ENCODE results near the gene ITGB3.

The ITGB3 gene

GRCh38 chr17:47237841-47238240, 15.8 kb upstream of the ITGB3 start:
- no peaks in the 10 kb centered on the region for H3K36me3 ChIP-seq (ENCODE audit: insufficient read depth, low read length)

GRCh38 chr17:47238321-47239010, 15.2 kb upstream of the ITGB3 start:
- H3K4me3 ChIP-seq (ENCODE audit: low read depth in 1 of 2, low read length in 2 of 2): no peak overlapping the region
- no peak overlapping the region for H3K9ac ChIP-seq (ENCODE audit: low read length)
- H3K36me3 ChIP-seq (ENCODE audit: insufficient read depth, low read length): no peaks in the 10 kb centered on the region
- H3K4me1 ChIP-seq (ENCODE audit: insufficient read depth, low read length): peaks cover 16% of the 10 kb centered on the region
- H3K27me3 ChIP-seq (ENCODE audit: control insufficient read depth in 1 of 2, insufficient read depth in 2 of 2, low read length in 2 of 2): no peaks in the 10 kb centered on the region
- no peaks in the 10 kb centered on the region for H3K9me3 ChIP-seq (ENCODE audit: low read length)
- no peak overlapping the region for H3K27ac ChIP-seq (ENCODE audit: low read depth, low read length)

More at GRCh38 chr17:47237841-47238240, 15.8 kb upstream of the ITGB3 start:
- Histone ChIP-seq H3K9me3 (ENCODE audit: low read length) (no peaks in the 10 kb centered on the region), H3K9ac (ENCODE audit: low read length) (no peak overlapping the region), H3K4me3 (ENCODE audit: low read depth in 1 of 2, low read length in 2 of 2) (no peak overlapping the region), H3K27me3 (ENCODE audit: control insufficient read depth in 1 of 2, insufficient read depth in 2 of 2, low read length in 2 of 2) (no peaks in the 10 kb centered on the region), H3K27ac (ENCODE audit: low read depth, low read length) (no peak overlapping the region), H3K4me1 (ENCODE audit: insufficient read depth, low read length) (peaks cover 16% of the 10 kb centered on the region)

- peak overlapping the region; percentile 44 for H3K27ac ChIP-seq (ENCODE audit: low read depth, low read length)
- H3K4me3 ChIP-seq (ENCODE audit: low read depth in 1 of 2, low read length in 2 of 2): no peak overlapping the region
- no peaks in the 10 kb centered on the region for H3K36me3 ChIP-seq (ENCODE audit: insufficient read depth, low read length)
- no peaks in the 10 kb centered on the region for H3K9me3 ChIP-seq (ENCODE audit: low read length)
- no peak overlapping the region for H3K9ac ChIP-seq (ENCODE audit: low read length)
- H3K4me1 ChIP-seq (ENCODE audit: insufficient read depth, low read length): peaks cover 21% of the 10 kb centered on the region
- no peaks in the 10 kb centered on the region for H3K27me3 ChIP-seq (ENCODE audit: control insufficient read depth in 1 of 2, insufficient read depth in 2 of 2, low read length in 2 of 2)
These were observed 14.0 kb upstream of the ITGB3 start for GRCh38 chr17:47239619-47239966.

GRCh38 chr17:47239967-47240651, 13.5 kb upstream of the ITGB3 start:
- Histone ChIP-seq H3K27me3 (ENCODE audit: control insufficient read depth in 1 of 2, insufficient read depth in 2 of 2, low read length in 2 of 2) (no peaks in the 10 kb centered on the region), H3K4me1 (ENCODE audit: insufficient read depth, low read length) (peaks cover 21% of the 10 kb centered on the region), H3K36me3 (ENCODE audit: insufficient read depth, low read length) (no peaks in the 10 kb centered on the region), H3K4me3 (ENCODE audit: low read depth in 1 of 2, low read length in 2 of 2) (no peak overlapping the region), H3K27ac (ENCODE audit: low read depth, low read length) (peak overlapping the region; percentile 44), H3K9ac (ENCODE audit: low read length) (no peak overlapping the region), H3K9me3 (ENCODE audit: low read length) (no peaks in the 10 kb centered on the region)

GRCh38 chr17:47240806-47241205, 12.8 kb upstream of the ITGB3 start:
- Histone ChIP-seq H3K27me3 (ENCODE audit: control insufficient read depth in 1 of 2, insufficient read depth in 2 of 2, low read length in 2 of 2) (no peaks in the 10 kb centered on the region), H3K9me3 (ENCODE audit: low read length) (no peaks in the 10 kb centered on the region), H3K27ac (ENCODE audit: low read depth, low read length) (no peak overlapping the region), H3K4me3 (ENCODE audit: low read depth in 1 of 2, low read length in 2 of 2) (no peak overlapping the region), H3K36me3 (ENCODE audit: insufficient read depth, low read length) (no peaks in the 10 kb centered on the region), H3K9ac (ENCODE audit: low read length) (no peak overlapping the region), H3K4me1 (ENCODE audit: insufficient read depth, low read length) (peaks cover 21% of the 10 kb centered on the region)

GRCh38 chr17:47242648-47243047, 11.0 kb upstream of the ITGB3 start:
- H3K27me3 ChIP-seq (ENCODE audit: control insufficient read depth in 1 of 2, insufficient read depth in 2 of 2, low read length in 2 of 2): no peaks in the 10 kb centered on the region
- H3K9me3 ChIP-seq (ENCODE audit: low read length): no peaks in the 10 kb centered on the region
- no peak overlapping the region for H3K9ac ChIP-seq (ENCODE audit: low read length)
- H3K4me1 ChIP-seq (ENCODE audit: insufficient read depth, low read length): peaks cover 21% of the 10 kb centered on the region
- no peaks in the 10 kb centered on the region for H3K36me3 ChIP-seq (ENCODE audit: insufficient read depth, low read length)
- no peak overlapping the region for H3K27ac ChIP-seq (ENCODE audit: low read depth, low read length)
- H3K4me3 ChIP-seq (ENCODE audit: low read depth in 1 of 2, low read length in 2 of 2): no peak overlapping the region

GRCh38 chr17:47243737-47244598, 9.7 kb upstream of the ITGB3 start:
- no peak overlapping the region for H3K9ac ChIP-seq (ENCODE audit: low read length)
- H3K4me1 ChIP-seq (ENCODE audit: insufficient read depth, low read length): peaks cover 21% of the 10 kb centered on the region
- H3K36me3 ChIP-seq (ENCODE audit: insufficient read depth, low read length): no peaks in the 10 kb centered on the region
- H3K27me3 ChIP-seq (ENCODE audit: control insufficient read depth in 1 of 2, insufficient read depth in 2 of 2, low read length in 2 of 2): no peaks in the 10 kb centered on the region
- no peaks in the 10 kb centered on the region for H3K9me3 ChIP-seq (ENCODE audit: low read length)
- H3K27ac ChIP-seq (ENCODE audit: low read depth, low read length): no peak overlapping the region
- no peak overlapping the region for H3K4me3 ChIP-seq (ENCODE audit: low read depth in 1 of 2, low read length in 2 of 2)

GRCh38 chr17:47244697-47245096, 8.9 kb upstream of the ITGB3 start:
- Histone ChIP-seq H3K27ac (ENCODE audit: low read depth, low read length) (no peak overlapping the region), H3K36me3 (ENCODE audit: insufficient read depth, low read length) (no peaks in the 10 kb centered on the region)

GRCh38 chr17:47246120-47246519, 7.5 kb upstream of the ITGB3 start:
- H3K36me3 ChIP-seq (ENCODE audit: insufficient read depth, low read length): no peaks in the 10 kb centered on the region
- H3K4me3 ChIP-seq (ENCODE audit: low read depth in 1 of 2, low read length in 2 of 2): no peak overlapping the region
- no peaks in the 10 kb centered on the region for H3K27me3 ChIP-seq (ENCODE audit: control insufficient read depth in 1 of 2, insufficient read depth in 2 of 2, low read length in 2 of 2)
- H3K9ac ChIP-seq (ENCODE audit: low read length): no peak overlapping the region
- H3K27ac ChIP-seq (ENCODE audit: low read depth, low read length): no peak overlapping the region
- H3K4me1 ChIP-seq (ENCODE audit: insufficient read depth, low read length): peaks cover 4% of the 10 kb centered on the region
- no peaks in the 10 kb centered on the region for H3K9me3 ChIP-seq (ENCODE audit: low read length)

More at GRCh38 chr17:47244697-47245096, 8.9 kb upstream of the ITGB3 start:
- no peak overlapping the region for H3K9ac ChIP-seq (ENCODE audit: low read length)
- H3K9me3 ChIP-seq (ENCODE audit: low read length): no peaks in the 10 kb centered on the region
- peaks cover 15% of the 10 kb centered on the region for H3K4me1 ChIP-seq (ENCODE audit: insufficient read depth, low read length)
- H3K4me3 ChIP-seq (ENCODE audit: low read depth in 1 of 2, low read length in 2 of 2): no peak overlapping the region
- no peaks in the 10 kb centered on the region for H3K27me3 ChIP-seq (ENCODE audit: control insufficient read depth in 1 of 2, insufficient read depth in 2 of 2, low read length in 2 of 2)

- Histone ChIP-seq H3K9ac (ENCODE audit: low read length) (no peak overlapping the region), H3K4me3 (ENCODE audit: low read depth in 1 of 2, low read length in 2 of 2) (no peak overlapping the region)
These were observed 2.8 kb upstream of the ITGB3 start for GRCh38 chr17:47250855-47251254.

GRCh38 chr17:47251421-47251940, 2.1 kb upstream of the ITGB3 start:
- no peaks in the 10 kb centered on the region for H3K9me3 ChIP-seq (ENCODE audit: low read length)
- H3K4me3 ChIP-seq (ENCODE audit: low read depth in 1 of 2, low read length in 2 of 2): no peak overlapping the region
- peaks cover 10% of the 10 kb centered on the region for H3K4me1 ChIP-seq (ENCODE audit: insufficient read depth, low read length)
- no peak overlapping the region for H3K9ac ChIP-seq (ENCODE audit: low read length)
- no peaks in the 10 kb centered on the region for H3K27me3 ChIP-seq (ENCODE audit: control insufficient read depth in 1 of 2, insufficient read depth in 2 of 2, low read length in 2 of 2)
- H3K27ac ChIP-seq (ENCODE audit: low read depth, low read length): no peak overlapping the region
- no peaks in the 10 kb centered on the region for H3K36me3 ChIP-seq (ENCODE audit: insufficient read depth, low read length)

More at GRCh38 chr17:47250855-47251254, 2.8 kb upstream of the ITGB3 start:
- H3K9me3 ChIP-seq (ENCODE audit: low read length): no peaks in the 10 kb centered on the region
- no peaks in the 10 kb centered on the region for H3K36me3 ChIP-seq (ENCODE audit: insufficient read depth, low read length)
- peaks cover 4% of the 10 kb centered on the region for H3K4me1 ChIP-seq (ENCODE audit: insufficient read depth, low read length)
- no peak overlapping the region for H3K27ac ChIP-seq (ENCODE audit: low read depth, low read length)
- H3K27me3 ChIP-seq (ENCODE audit: control insufficient read depth in 1 of 2, insufficient read depth in 2 of 2, low read length in 2 of 2): no peaks in the 10 kb centered on the region

Measured in muscle layer of colon (tissue), 2 donors.